Endothelial cell (in vitro differentiated cells): ENCODE data around the gene CCDC43. TPM values are rescaled to one million over a fixed set of nuclear protein-coding genes. Genes with fewer than 3 reads are reported as not detected.

Experiments used
- DNase-seq: peaks from one replicate; pipeline ENCODE4 v3.0.0; 2021; ENCODE audit warnings: low spot score
- H3K27ac Mint-ChIP-seq: one replicate; pipeline ENCODE4 v1.8.0; 2021; ENCODE audit warnings: mixed read lengths, inconsistent platforms; ENCODE audit not compliant: unreplicated experiment
- H3K27me3 Mint-ChIP-seq: one replicate; pipeline ENCODE4 v1.8.0; 2021; ENCODE audit warnings: mild to moderate bottlenecking, moderate library complexity, mixed read lengths, inconsistent platforms; ENCODE audit not compliant: unreplicated experiment
- H3K36me3 Mint-ChIP-seq: one replicate; pipeline ENCODE4 v1.8.0; 2021; ENCODE audit warnings: mild to moderate bottlenecking, low read depth, mixed read lengths, inconsistent platforms; ENCODE audit not compliant: unreplicated experiment
- H3K4me1 Mint-ChIP-seq: one replicate; pipeline ENCODE4 v1.8.0; 2021; ENCODE audit warnings: mild to moderate bottlenecking, mixed read lengths, inconsistent platforms; ENCODE audit not compliant: unreplicated experiment
- H3K4me3 Mint-ChIP-seq: one replicate; pipeline ENCODE4 v1.8.0; 2021; ENCODE audit warnings: mild to moderate bottlenecking, mixed read lengths, inconsistent platforms; ENCODE audit not compliant: unreplicated experiment
- H3K9me3 Mint-ChIP-seq: one replicate; pipeline ENCODE4 v1.8.0; 2021; ENCODE audit warnings: mixed read lengths, inconsistent platforms; ENCODE audit not compliant: unreplicated experiment
- CTCF ChIP-seq: fragments of 200-600 bp; sonication (generic); IDR thresholded peaks from one replicate; pipeline ENCODE4 v1.5.0; 2021; ENCODE audit warnings: antibody characterized with exemption; ENCODE audit not compliant: unreplicated experiment
- total RNA-seq: library from RNA; stranded (reverse); fragmentation: NEBNext Ultra II Directional; extraction: Animal tissue kit (Norgen Biotek cat#: 25700); gene quantifications from one replicate; pipeline ENCODE4 v1.2.1, GENCODE V29; 2021; ENCODE audit not compliant: unreplicated experiment

CCDC43 gene
- total RNA-seq, 1 donor from 2014 or later, result 26.1 TPM

DNA sequence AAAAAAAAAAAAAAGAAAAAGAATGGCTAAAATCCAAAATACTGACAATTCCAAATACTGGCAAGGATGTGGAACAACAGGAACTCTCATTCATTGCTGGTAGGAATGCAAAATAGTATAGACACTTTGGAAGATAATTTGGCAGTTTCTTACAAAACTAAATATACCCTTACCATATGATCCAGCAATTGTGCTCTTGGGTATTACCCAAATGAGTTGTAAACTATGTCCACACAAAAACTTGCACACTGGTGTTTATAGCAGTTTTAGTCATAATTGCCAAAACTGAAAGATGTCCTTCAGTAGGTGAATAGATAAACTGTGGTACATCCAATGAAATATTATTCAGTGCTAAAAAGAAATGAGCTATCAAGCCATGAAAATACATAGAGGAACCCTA, 41.8 kb downstream of the CCDC43 start:
- Mint-ChIP-seq H3K36me3 (no peaks in the 10 kb centered on the region), H3K27ac (no peak overlapping the region), H3K4me3 (no peak overlapping the region), H3K9me3 (no peaks in the 10 kb centered on the region), H3K27me3 (no peaks in the 10 kb centered on the region), H3K4me1 (no peaks in the 10 kb centered on the region)
- TF ChIP-seq CTCF, result no peak
- DNase-seq, result no peak

GRCh38 chr17:44646280-44646679, 43.3 kb downstream of the CCDC43 start:
- H3K27ac Mint-ChIP-seq, result no peak overlapping the region
- H3K4me3 Mint-ChIP-seq, result no peak overlapping the region
- H3K4me1 Mint-ChIP-seq, result no peaks in the 10 kb centered on the region
- DNase-seq, result no peak
- H3K36me3 Mint-ChIP-seq, result no peaks in the 10 kb centered on the region
- no peaks in the 10 kb centered on the region for H3K9me3 Mint-ChIP-seq
- TF ChIP-seq CTCF, result no peak
- no peaks in the 10 kb centered on the region for H3K27me3 Mint-ChIP-seq

DNA sequence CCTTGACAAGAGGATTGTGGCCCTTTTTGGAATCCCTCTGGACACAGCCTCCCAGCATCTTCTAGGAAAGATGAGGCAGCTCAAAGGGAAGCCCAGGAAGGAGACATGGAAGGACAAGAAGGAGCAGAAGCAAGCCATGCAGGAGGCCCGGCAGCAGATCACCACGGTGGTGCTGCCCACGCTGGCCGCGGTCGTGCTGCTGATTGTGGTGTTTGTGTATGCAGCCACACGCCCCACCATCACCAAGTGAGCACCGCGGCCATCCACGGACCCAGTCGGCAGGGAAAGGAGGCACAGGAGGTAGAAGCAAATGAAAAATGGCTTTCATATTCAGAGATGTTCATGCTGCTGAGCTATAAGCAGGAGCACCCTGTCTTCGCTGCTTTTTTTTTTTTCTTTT, 44.2 kb downstream of the CCDC43 start:
- Mint-ChIP-seq H3K4me1 (no peaks in the 10 kb centered on the region), H3K27ac (no peak overlapping the region), H3K4me3 (no peak overlapping the region), H3K9me3 (no peaks in the 10 kb centered on the region), H3K36me3 (no peaks in the 10 kb centered on the region), H3K27me3 (no peaks in the 10 kb centered on the region)
- DNase-seq, result no peak
- TF ChIP-seq CTCF, result no peak

- Mint-ChIP-seq H3K4me1 (no peaks in the 10 kb centered on the region), H3K4me3 (no peak overlapping the region), H3K36me3 (no peaks in the 10 kb centered on the region), H3K9me3 (no peaks in the 10 kb centered on the region), H3K27me3 (no peaks in the 10 kb centered on the region), H3K27ac (no peak overlapping the region)
- TF ChIP-seq CTCF, result no peak
- DNase-seq, result no peak
Observed at GRCh38 chr17:44642834-44643233, 46.7 kb downstream of the CCDC43 start.

DNA sequence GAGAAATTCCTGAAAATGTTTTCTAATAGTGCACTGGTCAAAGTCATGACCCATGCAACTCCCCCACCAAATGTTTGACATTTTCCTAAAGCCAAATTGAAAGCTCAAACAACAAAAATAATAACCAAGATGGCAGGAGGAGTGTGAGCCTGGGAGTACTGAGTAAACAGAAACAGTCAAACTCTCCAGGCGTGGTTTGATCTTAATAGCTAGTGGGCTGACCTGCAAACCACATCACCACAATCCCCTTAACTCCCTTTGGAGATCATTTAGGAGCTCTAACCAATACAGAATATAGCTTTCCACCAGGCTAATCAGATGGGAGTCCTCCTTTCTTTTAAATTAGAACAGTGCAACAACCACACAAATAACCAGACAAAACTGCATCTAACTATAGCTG, 52.5 kb downstream of the CCDC43 start:
- no peak overlapping the region for H3K27ac Mint-ChIP-seq
- H3K36me3 Mint-ChIP-seq, result no peaks in the 10 kb centered on the region
- no peaks in the 10 kb centered on the region for H3K4me1 Mint-ChIP-seq
- DNase-seq, result no peak
- TF ChIP-seq CTCF, result no peak
- no peak overlapping the region for H3K4me3 Mint-ChIP-seq
- H3K27me3 Mint-ChIP-seq, result no peaks in the 10 kb centered on the region
- H3K9me3 Mint-ChIP-seq, result no peaks in the 10 kb centered on the region
